Naive thymus-derived CD4-positive, alpha-beta T cell (primary cell): Measurements from ENCODE around the gene NXNL1. TPM values are rescaled to one million over a fixed set of nuclear protein-coding genes. Genes with fewer than 3 reads are reported as not detected.

Experiments used
- ATAC-seq: fragments of 150-1000 bp; cut with Tn5 transposase; 2 replicates; pipeline ENCODE4 v1.10.0; 2021; ENCODE audit warnings: mild to moderate bottlenecking, moderate library complexity
- CTCF ChIA-PET: fragments of 350-600 bp; sonication (Branson Sonifier 250); formaldehyde crosslinking; loops from one replicate; lab custom pipeline; 2021; ENCODE audit warnings: antibody characterized with exemption; lab: Charles Lee
- POLR2A ChIA-PET: fragments of 350-600 bp; sonication (Branson Sonifier 250); formaldehyde crosslinking; loops from one replicate; lab custom pipeline; 2021; ENCODE audit warnings: antibody characterized with exemption, inconsistent platforms; lab: Charles Lee
- DNase-seq, 9 donors: peaks; one replicate each; pipeline versions ENCODE4 v3.0.0 to v3.0.0-alpha.2; 2020 to 2022; ENCODE audit warnings: mixed read lengths in 1 of 9
- H3K27ac ChIP-seq: one replicate; pipeline ENCODE4 v1.7.0; 2013; ENCODE audit warnings: mild to moderate bottlenecking, low read depth, low read length, moderate library complexity
- H3K27me3 ChIP-seq, 2 donors: one replicate each; pipeline ENCODE4 v1.7.0; 2013; ENCODE audit warnings: low read length in 2 of 2, mild to moderate bottlenecking in 2 of 2, moderate library complexity in 2 of 2; ENCODE audit not compliant: control insufficient read depth in 2 of 2, insufficient read depth in 2 of 2
- H3K36me3 ChIP-seq, 3 experiments: 1 replicate in 2 of 3; 2 replicates in 1 of 3; pipeline ENCODE4 v1.7.0; 2013; ENCODE audit warnings: low read length in 3 of 3, mild to moderate bottlenecking in 3 of 3, moderate library complexity in 1 of 3; ENCODE audit not compliant: insufficient read depth in 3 of 3, control insufficient read depth in 2 of 3
- H3K4me1 ChIP-seq, 2 donors: one replicate each; pipeline ENCODE4 v1.7.0; 2013; ENCODE audit warnings: low read length in 2 of 2, mild to moderate bottlenecking in 2 of 2, moderate library complexity in 1 of 2; ENCODE audit not compliant: control insufficient read depth in 2 of 2, insufficient read depth in 2 of 2
- H3K4me3 ChIP-seq: 2 replicates; pipeline ENCODE4 v1.7.0; 2013; ENCODE audit warnings: mild to moderate bottlenecking, low read length
- H3K9me3 ChIP-seq, 3 experiments: 1 replicate in 2 of 3; 2 replicates in 1 of 3; pipeline ENCODE4 v1.7.0; 2013; ENCODE audit warnings: low read length in 3 of 3; ENCODE audit not compliant: control insufficient read depth in 2 of 3
- H3K27ac Mint-ChIP-seq, 9 donors: one replicate each; pipeline ENCODE4 v1.8.0; 2020 to 2022; ENCODE audit warnings: mixed read lengths in 9 of 9, mild to moderate bottlenecking in 8 of 9, moderate library complexity in 5 of 9, inconsistent platforms in 2 of 9
- H3K27me3 Mint-ChIP-seq, 5 donors: one replicate each; pipeline ENCODE4 v1.8.0; 2021 to 2022; ENCODE audit warnings: mixed read lengths in 5 of 5, mild to moderate bottlenecking in 1 of 5
- H3K36me3 Mint-ChIP-seq, 5 donors: one replicate each; pipeline ENCODE4 v1.8.0; 2020 to 2022; ENCODE audit warnings: mixed read lengths in 5 of 5, mild to moderate bottlenecking in 3 of 5, inconsistent platforms in 1 of 5
- H3K4me1 Mint-ChIP-seq, 7 donors: one replicate each; pipeline ENCODE4 v1.8.0; 2020 to 2022; ENCODE audit warnings: mixed read lengths in 7 of 7, mild to moderate bottlenecking in 3 of 7, inconsistent platforms in 1 of 7
- H3K4me3 Mint-ChIP-seq, 10 donors: one replicate each; pipeline ENCODE4 v1.8.0; 2020 to 2022; ENCODE audit warnings: mild to moderate bottlenecking in 10 of 10, mixed read lengths in 10 of 10, moderate library complexity in 6 of 10, inconsistent platforms in 2 of 10
- H3K9me3 Mint-ChIP-seq, 11 donors: one replicate each; pipeline ENCODE4 v1.8.0; 2020 to 2022; ENCODE audit warnings: mixed read lengths in 11 of 11, mild to moderate bottlenecking in 4 of 11, inconsistent platforms in 1 of 11, moderate library complexity in 1 of 11
- intact Hi-C, 2 donors: fragments of 100-400 bp; cut with micrococcal nuclease; formaldehyde crosslinking; loops; one replicate each; pipeline ENCODE4 v1.15.1; 2023
- polyA plus RNA-seq, 2 donors: library from polyadenylated mRNA; unstranded; fragments of 300-500 nt; fragmentation: Illumina TruSeq; gene quantifications; one replicate each; pipeline ENCODE4 v1.2.3, GENCODE V29; 2021
- total RNA-seq, 6 experiments: library from RNA in 5 of 6; stranded (reverse) in 5 of 6; gene quantifications; 1 replicate in 5 of 6; 2 replicates in 1 of 6; pipeline ENCODE4 v1.2.3 and lab custom pipeline; 2021 to 2026

The NXNL1 gene
- total and polyA plus RNA-seq, 7 experiments from 2014 or later: not detected

GRCh38 chr19:17409990-17410389, 50.7 kb downstream of the NXNL1 start:
- POLR2A ChIA-PET: no interaction called here
- no peaks in the 10 kb centered on the region for H3K27me3 ChIP-seq
- H3K4me3 Mint-ChIP-seq: peak overlapping the region in 2 of 10 donors; percentile 1 to 35

GRCh38 chr19:17406887-17407196, 53.9 kb downstream of the NXNL1 start:
- intact Hi-C loops: loop anchor here (5.0 kb wide), 3 partner anchors 70 to 105 kb away; partner anchors contain the start of genes DDA1 (in 1 of the 2), GTPBP3 (in 1 of the 2), MRPL34 (in 1 of the 2) and PGLS (in 1 of the 2)
- peak overlapping the region; percentile 81 to 96 (median 88) for H3K27ac Mint-ChIP-seq
- Histone ChIP-seq H3K27me3 (no peaks in the 10 kb centered on the region), H3K4me1 (peaks cover 0 to 12% of the 10 kb centered on the region in 2 donors), H3K36me3 (peaks cover 0 to 14% (median 0%) of the 10 kb centered on the region in 3 experiments), H3K27ac (peak overlapping the region; percentile 83), H3K9me3 (no peaks in the 10 kb centered on the region), H3K4me3 (peak overlapping the region; percentile 81)
- H3K27me3 Mint-ChIP-seq: no peaks in the 10 kb centered on the region
- peaks cover 20 to 47% (median 35%) of the 10 kb centered on the region in 7 donors for H3K4me1 Mint-ChIP-seq
- peak overlapping the region; percentile 80 to 98 (median 95) for H3K4me3 Mint-ChIP-seq
- ATAC-seq (no peak), DNase-seq (no peak)
- POLR2A ChIA-PET: interaction anchor here (1.1 to 4.7 kb wide), 3 partner anchors 12 to 116 kb away, joined by 3 to 33 read pairs (median 4); partner anchors contain the start of gene MVB12A
- peaks cover 0 to 20% (median 0%) of the 10 kb centered on the region in 5 donors for H3K36me3 Mint-ChIP-seq
- CTCF ChIA-PET: interaction anchor here (0.6 to 1.9 kb wide), 6 partner anchors 11 to 591 kb away, joined by 3 to 7 read pairs (median 4); partner anchors contain the start of gene MVB12A
- no peaks in the 10 kb centered on the region for H3K9me3 Mint-ChIP-seq

More at GRCh38 chr19:17409990-17410389, 50.7 kb downstream of the NXNL1 start:
- Histone ChIP-seq H3K27ac (no peak overlapping the region), H3K4me1 (peaks cover 0 to 4% of the 10 kb centered on the region in 2 donors), H3K36me3 (peaks cover 0 to 31% (median 0%) of the 10 kb centered on the region in 3 experiments), H3K4me3 (no peak overlapping the region), H3K9me3 (no peaks in the 10 kb centered on the region)
- Mint-ChIP-seq H3K27me3 (no peaks in the 10 kb centered on the region), H3K36me3 (peaks cover 0 to 19% (median 6%) of the 10 kb centered on the region in 5 donors), H3K27ac (peak overlapping the region in 1 of 9 donors; percentile 13), H3K9me3 (no peaks in the 10 kb centered on the region), H3K4me1 (peaks cover 26 to 43% (median 28%) of the 10 kb centered on the region in 7 donors)
- DNase-seq (no peak), ATAC-seq (no peak)
- CTCF ChIA-PET: interaction anchor here (0.6 to 0.8 kb wide), 2 partner anchors 11 to 143 kb away, joined by 3 to 4 read pairs; partner anchors contain the start of gene BABAM1
- intact Hi-C loops: loop anchor here (5.0 kb wide), 3 partner anchors 73 to 103 kb away; partner anchors contain the start of genes DDA1 (in 1 of the 2), GTPBP3 (in 1 of the 2), MRPL34 (in 1 of the 2) and PGLS (in 1 of the 2)

- DNase-seq (no peak), ATAC-seq (peak; percentile 14)
- Histone ChIP-seq H3K4me3 (peak overlapping the region; percentile 81), H3K36me3 (peaks cover 0 to 15% (median 0%) of the 10 kb centered on the region in 3 experiments), H3K27me3 (no peaks in the 10 kb centered on the region), H3K9me3 (no peaks in the 10 kb centered on the region), H3K27ac (peak overlapping the region; percentile 83), H3K4me1 (peaks cover 0 to 12% of the 10 kb centered on the region in 2 donors)
- Mint-ChIP-seq H3K4me3 (peak overlapping the region; percentile 80 to 98 (median 95)), H3K27me3 (peaks cover 0 to 2% (median 0%) of the 10 kb centered on the region in 5 donors), H3K27ac (peak overlapping the region; percentile 81 to 98 (median 88)), H3K9me3 (no peaks in the 10 kb centered on the region), H3K36me3 (peaks cover 0 to 23% (median 0%) of the 10 kb centered on the region in 5 donors), H3K4me1 (peaks cover 20 to 47% (median 35%) of the 10 kb centered on the region in 7 donors)
- intact Hi-C loops: loop anchor here (5.0 kb wide), 3 partner anchors 69 to 106 kb away; partner anchors contain the start of genes DDA1 (in 1 of the 2), GTPBP3 (in 1 of the 2), MRPL34 (in 1 of the 2) and PGLS (in 1 of the 2)
- ChIA-PET POLR2A (interaction anchor here (0.5 to 4.7 kb wide), 4 partner anchors 13 to 1514 kb away, joined by 3 to 33 read pairs (median 4); partner anchors contain the start of gene MVB12A), CTCF (interaction anchor here (0.6 to 1.9 kb wide), 7 partner anchors 11 to 592 kb away, joined by 3 to 7 read pairs (median 3); partner anchors contain the start of gene MVB12A)
Measured at GRCh38 chr19:17406046-17406886, 54.5 kb downstream of the NXNL1 start.

Other genes with a start within 250 kb of the NXNL1 start
- gene USE1, start 245.6 kb downstream of the NXNL1 start, total RNA-seq: 10 to 100 TPM; 24.7 to 51.1 (median 30.5) TPM
- 10 to 100 TPM; 63.1 to 68.3 TPM for gene USE1, start 245.6 kb downstream of the NXNL1 start, polyA plus RNA-seq
- 10 to 100 TPM; 21.8 to 32.8 (median 29.8) TPM for gene OCEL1, start 234.7 kb downstream of the NXNL1 start, total RNA-seq
- gene OCEL1, start 234.7 kb downstream of the NXNL1 start, polyA plus RNA-seq: 10 to 100 TPM; 37.7 to 41.1 TPM
- 1 to 10 TPM; 2.2 to 7.8 (median 7.0) TPM for gene NR2F6, start 215.0 kb downstream of the NXNL1 start, total RNA-seq
- gene NR2F6, start 215.0 kb downstream of the NXNL1 start, polyA plus RNA-seq: 1 to 10 TPM; 1.4 to 1.8 TPM
- gene USHBP1, start 196.2 kb downstream of the NXNL1 start, total RNA-seq: 1 to 10 TPM in 1 of 5 experiments, under 1 TPM in 4; 0.22 to 1.2 (median 0.36) TPM
- under 1 TPM in 1 of 2 donors, not detected in 1; 0.61 TPM for gene USHBP1, start 196.2 kb downstream of the NXNL1 start, polyA plus RNA-seq
- gene BABAM1, start 193.5 kb downstream of the NXNL1 start, total RNA-seq: 100 to 1,000 TPM in 2 of 5 experiments, 10 to 100 TPM in 3; 72.4 to 111 (median 95.6) TPM
- 100 to 1,000 TPM in 1 of 2 donors, 10 to 100 TPM in 1; 94.9 to 110 TPM for gene BABAM1, start 193.5 kb downstream of the NXNL1 start, polyA plus RNA-seq
- gene ANKLE1, start 179.0 kb downstream of the NXNL1 start, total RNA-seq: 1 to 10 TPM; 2.3 to 5.5 (median 3.4) TPM
- gene ANKLE1, start 179.0 kb downstream of the NXNL1 start, polyA plus RNA-seq: under 1 TPM in 1 of 2 donors, not detected in 1; 0.29 TPM
- 10 to 100 TPM in 2 of 5 experiments, 1 to 10 TPM in 3; 7.0 to 12.3 (median 9.5) TPM for gene ABHD8, start 157.5 kb downstream of the NXNL1 start, total RNA-seq
- gene ABHD8, start 157.5 kb downstream of the NXNL1 start, polyA plus RNA-seq: 10 to 100 TPM in 1 of 2 donors, 1 to 10 TPM in 1; 7.5 to 12.4 TPM
- gene MRPL34, start 155.1 kb downstream of the NXNL1 start, total RNA-seq: 10 to 100 TPM; 37.0 to 76.0 (median 73.3) TPM
- 100 to 1,000 TPM; 203 to 217 TPM for gene MRPL34, start 155.1 kb downstream of the NXNL1 start, polyA plus RNA-seq
- gene DDA1, start 151.4 kb downstream of the NXNL1 start, total RNA-seq: 10 to 100 TPM; 31.6 to 41.9 (median 39.5) TPM
- gene DDA1, start 151.4 kb downstream of the NXNL1 start, polyA plus RNA-seq: 10 to 100 TPM; 19.7 to 30.9 TPM
- 10 to 100 TPM; 12.9 to 22.3 (median 16.9) TPM for gene ANO8, start 126.1 kb downstream of the NXNL1 start, total RNA-seq
- gene ANO8, start 126.1 kb downstream of the NXNL1 start, polyA plus RNA-seq: under 1 TPM; 0.26 to 0.30 TPM
- 10 to 100 TPM; 29.6 to 59.8 (median 40.4) TPM for gene GTPBP3, start 123.4 kb downstream of the NXNL1 start, total RNA-seq
- 10 to 100 TPM in 1 of 2 donors, 1 to 10 TPM in 1; 5.1 to 15.9 TPM for gene GTPBP3, start 123.4 kb downstream of the NXNL1 start, polyA plus RNA-seq
- gene PLVAP, start 83.6 kb downstream of the NXNL1 start, total RNA-seq: under 1 TPM in 3 of 5 experiments, not detected in 2; 0.24 to 0.43 (median 0.42) TPM
- not detected for gene PLVAP, start 83.6 kb downstream of the NXNL1 start, polyA plus RNA-seq
- 1 to 10 TPM in 4 of 5 experiments, under 1 TPM in 1; 0.47 to 4.8 (median 2.3) TPM for gene CCDC194, start 66.7 kb downstream of the NXNL1 start, total RNA-seq
- not detected for gene CCDC194, start 66.7 kb downstream of the NXNL1 start, polyA plus RNA-seq
- gene BST2, start 55.3 kb downstream of the NXNL1 start, total RNA-seq: 100 to 1,000 TPM in 1 of 5 experiments, 10 to 100 TPM in 4; 29.9 to 221 (median 57.1) TPM
- 100 to 1,000 TPM; 105 to 115 TPM for gene BST2, start 55.3 kb downstream of the NXNL1 start, polyA plus RNA-seq
- 10 to 100 TPM; 19.5 to 45.1 (median 33.3) TPM for gene MVB12A, start 40.9 kb downstream of the NXNL1 start, total RNA-seq
- gene MVB12A, start 40.9 kb downstream of the NXNL1 start, polyA plus RNA-seq: 10 to 100 TPM; 26.8 to 31.3 TPM
- gene TMEM221, start 12.3 kb downstream of the NXNL1 start, total RNA-seq: not detected
- gene TMEM221, start 12.3 kb downstream of the NXNL1 start, polyA plus RNA-seq: not detected
- 10 to 100 TPM in 4 of 5 experiments, 1 to 10 TPM in 1; 3.1 to 15.1 (median 11.0) TPM for gene SLC27A1, start 9.6 kb upstream of the NXNL1 start, total RNA-seq
- gene SLC27A1, start 9.6 kb upstream of the NXNL1 start, polyA plus RNA-seq: 1 to 10 TPM; 5.0 to 8.2 TPM
- 10 to 100 TPM; 53.3 to 83.3 (median 74.1) TPM for gene PGLS, start 50.7 kb upstream of the NXNL1 start, total RNA-seq
- 10 to 100 TPM; 67.0 to 77.1 TPM for gene PGLS, start 50.7 kb upstream of the NXNL1 start, polyA plus RNA-seq
- 10 to 100 TPM; 50.1 to 70.6 (median 61.3) TPM for gene COLGALT1, start 94.7 kb upstream of the NXNL1 start, total RNA-seq
- gene COLGALT1, start 94.7 kb upstream of the NXNL1 start, polyA plus RNA-seq: 10 to 100 TPM; 13.2 to 23.8 TPM
- under 1 TPM in 4 of 5 experiments, not detected in 1; 0.03 to 0.30 (median 0.11) TPM for gene UNC13A, start 227.4 kb upstream of the NXNL1 start, total RNA-seq
- under 1 TPM; 0.02 to 0.04 TPM for gene UNC13A, start 227.4 kb upstream of the NXNL1 start, polyA plus RNA-seq